Measurements from ENCODE around the gene MAST4. TPM values are rescaled to one million over a fixed set of nuclear protein-coding genes. Genes with fewer than 3 reads are reported as not detected.

Gene MAST4
- total and polyA plus RNA-seq, 2 of the 13 experiments (the other 11 are each of a cell fraction or from before 2014, with no cell fraction given) = 3.4 to 3.7 TPM

DNA sequence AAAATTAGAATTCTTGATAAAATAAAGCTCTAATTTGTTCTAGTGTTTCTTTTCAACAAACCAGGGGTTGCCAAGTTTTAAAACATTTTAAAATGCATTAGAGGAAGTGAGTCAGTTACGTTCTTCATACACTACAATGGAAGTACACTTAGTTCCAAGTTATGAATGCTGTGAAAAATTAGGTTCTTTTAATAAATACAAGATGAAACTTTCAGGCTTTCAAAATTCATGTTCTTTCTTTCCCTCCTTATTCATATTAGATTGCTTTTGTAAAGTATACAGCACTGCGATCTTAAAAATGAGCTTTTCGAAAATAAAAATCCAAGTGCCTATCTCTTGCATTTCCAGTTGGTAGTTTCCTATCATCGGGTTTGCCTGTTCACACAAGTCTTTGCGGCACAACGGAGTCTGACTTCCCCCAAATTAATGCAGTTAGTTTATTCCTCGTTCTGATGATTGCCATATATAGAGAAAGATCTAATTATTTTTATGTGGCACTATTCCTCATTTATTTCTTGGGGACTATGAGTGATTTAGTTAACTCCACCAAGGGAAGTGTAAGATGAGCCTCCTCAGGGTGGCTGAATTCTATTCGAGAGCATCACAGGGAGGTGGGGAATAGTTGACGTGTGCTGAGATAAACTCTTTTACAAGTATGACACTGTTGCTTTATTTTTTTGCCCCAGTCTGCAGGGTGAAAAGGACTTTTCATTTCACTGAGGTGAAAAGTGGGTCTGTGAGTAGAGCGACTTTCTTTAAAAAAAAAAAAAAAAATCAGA lies 362.2 kb downstream of the MAST4 start:
- Histone ChIP-seq H3K9me3 (ENCODE audit: low read length) (no peaks in the 10 kb centered on the region), H3K9ac (ENCODE audit: insufficient read depth, low read depth, low read length) (no peak overlapping the region), H3K79me2 (ENCODE audit: insufficient read depth, low read length) (no peaks in the 10 kb centered on the region), H2AFZ (ENCODE audit: low read length) (no peak overlapping the region), H3K4me2 (ENCODE audit: low read depth, low read length) (no peak overlapping the region), H4K20me1 (ENCODE audit: insufficient read depth, low read length) (no peaks in the 10 kb centered on the region), H3K27me3 (ENCODE audit: control insufficient read depth in 1 of 2, insufficient read depth in 2 of 2, low read length in 2 of 2) (peaks cover 0 to 4% of the 10 kb centered on the region in 2 experiments; a peak in 2 of 5 replicates), H3K27ac (ENCODE audit: extremely low read length, insufficient read depth, low read length) (no peak overlapping the region), H3K4me1 (ENCODE audit: insufficient read depth, low read length) (peaks cover 25% of the 10 kb centered on the region), H3K4me3 (replicated peaks in 1 of 3; ENCODE audit: insufficient read depth in 1 of 3, low read depth in 2 of 3, low read length in 3 of 3) (no peak overlapping the region), H3K36me3 (replicated peaks in 1 of 2; ENCODE audit: control insufficient read depth in 1 of 2, insufficient read depth in 2 of 2, low read length in 2 of 2) (no peaks in the 10 kb centered on the region)
- WGBS (ENCODE audit: low lambda C conversion rate) = 35% methylated on average over 10 of the region's 10 CpGs
- ChIA-PET CTCF (ENCODE audit: low intra/inter-chr PET ratio, low total read pairs) (no interaction called here), POLR2A (no interaction called here)
- DNase-seq (ENCODE audit: low spot score) (no peak), ATAC-seq (no peak), FAIRE-seq (no peak)
- intact Hi-C loops (cut with micrococcal nuclease; ENCODE audit: unreplicated experiment) = no loop called here
- BruUV-seq (replicated peaks) = no TSS peak
- in situ Hi-C loops (cut with HindIII; ENCODE audit: extremely low pct_ligation_motif_present, low pct_unique_long_range_greater_than_20kb) = no loop called here
- TF ChIP-seq BORCS8-MEF2B (CRISPR knock-in tag; IDR thresholded peaks at IDR 0.05) = no peak
- TF ChIP-seq HNRNPH1 (optimal IDR thresholded peaks at IDR 0.05; ENCODE audit: low read depth, low read length) = no peak
- TF ChIP-seq ZBTB20 (CRISPR knock-in tag; IDR thresholded peaks at IDR 0.05; ENCODE audit: borderline replicate concordance, low read depth) = no peak
- TF ChIP-seq GLI4 (CRISPR knock-in tag; IDR thresholded peaks at IDR 0.05; ENCODE audit: borderline replicate concordance) = no peak
- TF ChIP-seq HOXA5 (CRISPR knock-in tag; IDR thresholded peaks at IDR 0.05) = no peak
- no peak for TF ChIP-seq NR2F2 (IDR thresholded peaks at IDR 0.05; ENCODE audit: borderline replicate concordance, low read depth)
- no peak for TF ChIP-seq ZNF441 (CRISPR knock-in tag; IDR thresholded peaks at IDR 0.05; ENCODE audit: borderline replicate concordance)
- TF ChIP-seq DNMT3B (CRISPR knock-in tag; conservative IDR thresholded peaks at IDR 0.05) = no peak
- TF ChIP-seq ZNF326 (CRISPR knock-in tag; IDR thresholded peaks at IDR 0.05; ENCODE audit: borderline replicate concordance) = no peak

All from HepG2 (cell line).